COLO668 (cell line): Measurements from ENCODE around the gene NTN5.
A peak's percentile ranks its signal among the peaks of the same experiment; 100 is the strongest.
"Not testable (repeated sequence)": the region's sequence is repeated elsewhere in the genome, so short reads cannot be mapped to it uniquely, and the experiment has no call there.

Experiments
- DNase-seq: peaks from one replicate; lab custom pipeline; 2025; ENCODE audit not compliant: unreplicated experiment; lab: John Stamatoyannopoulos, UW

The NTN5 gene

DNA sequence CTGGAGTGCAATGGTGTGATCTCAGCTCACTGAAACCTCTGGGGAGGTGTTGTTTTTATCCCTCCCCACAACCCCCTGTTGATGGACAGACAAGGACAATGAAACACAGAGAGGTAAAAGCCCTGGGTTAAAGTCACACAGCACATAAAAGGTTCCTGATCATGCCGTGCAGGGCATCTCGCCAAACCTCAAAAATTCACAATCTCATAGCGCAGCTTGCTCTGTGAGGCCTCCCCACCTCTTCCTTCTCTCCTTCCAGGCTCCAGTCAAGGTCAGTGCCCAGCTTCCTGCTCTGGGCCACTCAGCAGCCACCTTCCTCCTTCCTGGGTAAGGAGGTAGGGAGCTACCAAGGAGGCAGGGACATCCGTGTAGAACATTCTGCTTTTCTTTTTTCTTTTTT is 25.2 kb upstream of the NTN5 start:
- no peak for DNase-seq

DNA sequence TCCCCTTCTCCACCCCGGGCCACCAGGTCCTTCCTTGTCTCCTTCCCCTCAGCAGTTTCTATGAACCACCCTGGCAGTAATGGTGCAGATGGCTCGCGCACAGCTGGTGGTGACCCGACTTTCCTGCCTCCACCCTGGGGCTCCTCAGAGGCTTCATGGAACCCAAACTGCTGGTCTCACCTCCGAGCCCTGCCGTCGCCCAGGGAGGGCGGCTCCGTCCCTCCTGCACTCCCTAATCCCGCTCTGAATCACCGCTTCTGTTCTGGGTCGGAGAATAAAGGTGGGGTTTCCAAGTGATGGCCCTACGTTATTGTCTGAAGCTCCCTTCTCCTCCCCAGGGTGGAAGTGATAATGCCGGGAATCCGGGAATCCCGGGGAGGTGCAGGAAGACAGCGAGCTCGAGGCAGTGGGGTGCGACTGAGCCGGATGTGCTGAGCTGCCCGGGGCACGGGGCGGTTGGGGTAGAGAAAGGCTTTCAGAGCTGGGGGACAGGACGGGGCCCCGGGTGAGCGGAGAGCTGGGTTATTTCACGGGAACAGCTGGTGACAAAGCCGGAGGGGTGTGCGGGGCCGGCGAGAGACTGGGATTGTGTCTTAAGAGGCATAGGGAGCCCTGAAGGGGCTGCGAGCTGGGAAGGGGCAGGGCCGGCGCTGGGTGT is 23.7 kb upstream of the NTN5 start:
- peak; percentile 29 for DNase-seq

GRCh38 chr19:48695743-48696352 is 23.0 kb upstream of the NTN5 start, which contains the start of gene FUT2:
Gene FUT2 (plus strand): TSS chr19:48695971. CDS start chr19:48702957, 6,986 bp downstream.
- peak; percentile 82 for DNase-seq

- DNase-seq = not testable (repeated sequence)
These were observed 20.8 kb upstream of the NTN5 start for GRCh38 chr19:48693629-48694028.

GRCh38 chr19:48689449-48689848 is 16.6 kb upstream of the NTN5 start:
- DNase-seq = no peak

GRCh38 chr19:48687776-48688175 is 15.0 kb upstream of the NTN5 start:
- no peak for DNase-seq

DNA sequence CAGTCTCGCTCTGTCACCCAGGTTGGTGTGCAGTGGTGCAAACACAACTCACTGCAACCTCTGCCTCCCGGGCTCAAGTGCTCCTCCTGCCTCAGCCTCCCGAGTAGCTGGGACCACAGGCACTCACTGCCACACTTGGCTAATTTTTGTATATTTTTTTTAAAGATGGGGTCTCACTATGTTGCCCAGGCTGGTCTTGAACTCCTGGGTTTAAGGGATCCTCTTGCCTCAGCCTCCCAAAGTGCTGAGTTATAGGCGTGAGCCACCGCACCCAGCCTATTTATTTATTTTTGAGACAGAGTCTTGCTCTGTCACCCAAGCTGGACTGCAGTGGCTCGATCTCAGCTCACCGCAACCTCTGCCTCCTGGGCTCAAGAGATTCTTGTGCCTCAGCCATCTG is 13.8 kb upstream of the NTN5 start:
- DNase-seq = not testable (repeated sequence)

DNA sequence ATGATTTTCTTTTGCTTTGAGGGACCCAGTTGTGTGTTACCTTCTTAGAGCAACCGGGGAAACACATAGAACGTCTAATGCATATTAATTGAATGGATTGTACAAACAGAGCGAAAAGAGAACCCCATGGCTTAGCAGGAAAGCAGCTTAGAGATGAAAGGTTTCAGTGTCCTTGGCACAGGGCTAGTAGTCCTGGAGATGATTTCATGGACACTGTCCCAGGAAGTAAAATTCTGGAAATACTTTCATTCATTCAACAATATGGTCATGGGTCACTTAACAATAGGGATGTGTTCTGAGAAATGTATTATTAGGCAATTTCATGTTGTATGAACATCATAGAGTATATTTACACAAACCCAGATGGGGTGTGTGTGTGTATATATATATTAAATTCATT is 13.3 kb upstream of the NTN5 start:
- DNase-seq = no peak

GRCh38 chr19:48685583-48685982 is 12.8 kb upstream of the NTN5 start:
- DNase-seq = no peak

DNA sequence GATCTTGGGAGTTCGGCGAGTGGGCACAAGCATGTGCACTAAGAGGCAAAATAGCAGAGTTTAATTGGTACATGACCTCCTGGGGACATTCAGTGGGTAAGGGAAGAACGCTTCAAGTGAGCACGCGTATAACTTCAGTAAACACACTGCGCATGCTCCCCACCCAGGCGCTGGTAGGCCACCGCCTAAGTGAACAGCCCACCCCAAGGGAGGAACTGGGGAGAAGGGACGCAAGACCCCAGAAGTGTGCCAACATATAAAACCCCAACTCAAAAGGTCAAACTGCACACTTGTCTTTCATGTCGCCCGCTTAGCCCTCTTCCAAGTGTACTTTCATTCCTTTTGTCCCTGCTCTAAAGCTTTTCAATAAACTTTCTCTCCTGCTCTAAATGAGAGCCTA is 10.5 kb upstream of the NTN5 start:
- DNase-seq = no peak

DNA sequence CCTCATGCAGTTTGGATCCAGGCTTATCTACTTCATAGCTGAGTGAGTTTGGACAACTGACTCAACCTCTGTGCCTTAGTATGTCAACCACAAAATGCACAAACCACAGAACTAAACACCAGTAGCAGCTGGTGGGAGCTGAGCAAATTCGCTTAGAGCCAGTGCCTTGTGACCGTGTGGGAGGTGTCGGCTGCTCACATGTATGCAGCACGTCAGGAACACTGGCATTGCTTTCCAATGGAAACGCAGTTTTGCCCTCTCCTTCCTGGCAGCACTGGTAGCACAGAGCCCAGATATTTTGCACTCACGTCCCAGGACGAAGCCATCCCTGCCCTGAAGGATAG is 8.3 kb upstream of the NTN5 start:
- peak; percentile 36 for DNase-seq

DNA sequence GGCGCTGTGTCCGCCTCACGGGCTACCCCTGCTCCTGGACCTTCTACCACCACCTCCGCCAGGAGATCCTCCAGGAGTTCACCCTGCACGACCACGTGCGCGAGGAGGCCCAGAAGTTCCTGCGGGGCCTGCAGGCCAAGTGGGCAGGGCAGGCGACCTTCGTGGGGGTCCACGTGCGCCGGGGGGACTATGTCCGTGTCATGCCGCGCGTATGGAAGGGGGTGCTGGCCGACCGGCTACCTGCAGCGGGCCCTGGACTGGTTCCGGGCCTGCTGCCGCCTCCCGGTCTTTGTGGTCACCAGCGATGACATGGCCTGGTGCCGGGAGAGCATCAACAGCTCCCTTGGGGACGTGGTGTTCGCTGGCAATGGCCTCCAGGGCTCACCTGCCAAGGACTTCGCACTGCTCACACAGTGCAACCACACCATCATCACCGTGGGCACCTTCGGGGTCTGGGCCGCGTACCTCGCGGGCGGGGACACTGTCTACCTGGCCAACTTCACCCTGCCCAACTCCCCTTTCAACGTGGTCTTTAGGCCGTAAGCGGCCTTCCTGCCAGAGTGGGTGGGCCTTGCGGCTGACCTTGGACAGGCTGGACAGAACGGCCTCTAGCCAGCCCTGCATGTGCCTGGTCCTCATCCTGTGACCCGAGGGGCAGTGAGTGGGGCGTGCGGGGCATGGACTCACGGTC is 7.8 kb upstream of the NTN5 start:
- DNase-seq = no peak

GRCh38 chr19:48680006-48680405 is 7.2 kb upstream of the NTN5 start:
- DNase-seq = not testable (repeated sequence)

DNA sequence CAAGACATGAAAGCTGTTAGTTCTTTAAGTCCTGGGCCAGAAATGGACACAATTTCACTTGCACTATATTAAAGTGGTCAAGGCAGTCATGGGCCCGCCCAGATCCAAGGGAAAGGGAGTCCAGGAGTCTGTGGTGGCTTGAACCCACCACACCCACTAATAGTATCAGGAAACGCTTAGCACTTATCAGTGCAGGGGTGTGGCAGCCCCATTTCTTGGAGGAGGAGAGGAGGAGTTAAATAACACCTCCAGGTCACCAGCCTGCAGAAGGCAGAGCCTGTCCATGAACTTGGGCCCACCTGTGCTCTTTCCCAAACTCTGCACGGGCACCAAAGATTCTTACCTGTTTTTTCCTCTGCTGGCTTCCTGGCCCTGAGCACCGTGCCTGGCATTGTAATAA is 5.4 kb upstream of the NTN5 start:
- DNase-seq = no peak

DNA sequence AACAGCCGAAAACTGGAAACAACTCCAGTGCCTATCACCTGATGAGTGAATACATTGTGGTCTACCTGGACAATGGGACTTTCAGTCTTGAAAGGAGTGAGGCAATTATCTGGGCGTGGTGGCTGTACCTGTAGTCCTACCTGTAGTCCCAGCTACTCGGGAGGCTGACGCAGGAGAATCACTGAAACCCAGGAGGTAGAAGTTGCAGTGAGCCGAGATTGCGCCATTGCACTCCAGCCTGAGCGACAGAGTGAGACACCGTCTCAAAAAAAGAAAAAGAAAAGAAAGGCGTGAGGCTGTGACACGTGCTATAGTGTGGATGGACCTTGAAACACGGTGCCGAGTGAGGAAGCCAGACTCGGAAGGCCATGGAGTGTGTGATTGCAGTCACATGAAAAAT is 4.1 kb upstream of the NTN5 start:
- no peak for DNase-seq

DNA sequence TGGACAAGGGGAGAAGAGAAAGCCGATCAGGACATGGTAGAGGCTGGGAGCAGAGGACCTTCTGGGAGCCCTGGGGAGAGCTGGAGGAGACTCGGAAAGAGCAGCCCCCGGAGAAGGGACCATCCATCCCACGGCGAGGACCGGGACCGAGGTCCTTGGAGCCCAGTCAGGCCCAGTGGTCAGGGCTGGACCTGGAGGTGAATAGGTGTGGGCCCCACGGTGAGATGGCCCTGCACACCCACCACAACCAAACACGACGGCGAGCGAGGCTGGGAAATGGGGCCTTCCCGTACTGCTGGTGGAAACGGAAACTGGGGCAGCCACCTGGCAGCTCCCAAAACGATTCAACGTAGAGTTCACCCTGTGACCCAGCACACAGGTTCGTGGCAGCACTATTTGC is 3.7 kb upstream of the NTN5 start:
- no peak for DNase-seq

DNA sequence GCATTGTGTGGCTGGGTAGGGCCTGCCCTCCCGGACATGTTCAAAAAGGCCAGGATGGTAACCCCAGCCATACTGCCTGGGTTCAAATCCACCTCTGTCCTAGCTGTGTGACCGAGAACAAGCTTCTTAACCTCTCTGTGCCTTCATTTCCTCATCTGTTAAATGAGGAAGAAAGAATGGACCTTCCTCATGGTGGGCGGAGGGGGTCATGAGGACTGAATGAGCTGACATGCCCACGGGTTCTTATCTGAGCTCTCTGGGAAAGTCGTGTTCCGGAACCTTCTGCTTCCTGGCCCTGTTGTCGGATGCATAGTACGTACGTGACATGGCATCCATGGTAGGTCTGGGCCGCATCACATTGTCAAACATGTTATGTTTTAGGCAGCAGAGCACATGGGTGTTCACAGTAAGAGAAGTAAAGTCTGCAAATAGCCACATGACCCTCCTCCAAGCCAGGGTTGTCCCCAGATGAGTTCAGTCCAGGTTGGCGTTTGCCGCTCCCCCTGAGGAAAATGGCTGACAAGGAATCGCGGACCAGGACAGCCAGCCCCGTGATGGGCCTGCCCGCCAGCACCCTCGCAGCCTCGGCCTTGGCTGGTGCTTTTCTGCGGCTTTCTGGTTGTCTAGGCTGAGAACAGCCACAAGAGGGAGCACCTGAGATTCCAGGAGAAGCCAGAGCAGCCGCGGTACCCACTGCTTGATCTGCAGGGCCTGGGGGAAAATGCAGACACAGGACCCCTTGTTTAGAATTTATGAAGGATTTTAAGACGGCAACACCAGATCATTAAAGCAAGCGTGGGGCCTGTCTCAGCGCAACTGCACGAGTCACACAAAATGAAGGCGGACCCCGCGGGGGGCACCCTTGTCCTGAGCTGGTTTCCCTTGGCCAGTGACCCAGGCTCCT is 2.4 kb upstream of the NTN5 start:
- DNase-seq = peak; percentile 71

- no peak for DNase-seq
These were observed 1.5 kb upstream of the NTN5 start for GRCh38 chr19:48674216-48674809.

DNA sequence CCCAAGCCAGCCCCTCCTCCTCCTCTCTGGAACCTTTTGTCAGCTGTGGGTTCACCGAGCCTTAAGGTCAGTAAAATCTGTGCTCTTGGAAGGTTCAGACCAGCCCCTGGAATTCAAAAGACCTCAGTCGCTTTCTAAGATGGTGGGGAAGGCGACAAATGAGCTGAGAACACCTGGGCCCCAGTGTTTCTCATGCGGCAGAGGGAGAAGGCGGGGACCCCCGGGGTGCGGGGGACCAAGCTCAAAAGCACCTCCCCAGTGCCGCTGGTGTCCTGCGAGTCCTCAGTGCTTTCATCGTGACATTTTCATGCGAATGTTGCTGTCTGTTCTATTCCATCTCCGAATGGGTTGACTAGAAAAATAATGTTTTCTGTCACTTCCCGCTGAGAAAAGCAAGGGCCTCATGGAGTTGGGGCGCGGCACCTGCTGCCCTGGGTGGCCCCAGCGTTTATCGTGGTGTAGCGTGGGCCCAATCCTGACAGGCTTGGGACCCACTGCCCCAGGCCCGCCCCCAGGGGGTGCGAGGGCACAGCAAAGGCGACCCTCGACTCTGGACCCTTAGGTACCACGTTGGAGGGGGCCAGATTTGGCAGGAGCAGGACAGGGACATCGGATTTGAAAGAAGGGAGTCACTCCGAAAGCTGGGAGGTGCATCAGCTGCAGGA is 751 bp upstream of the NTN5 start:
- DNase-seq = no peak

- DNase-seq = no peak
These were observed 1.3 kb downstream of the NTN5 start for GRCh38 chr19:48671446-48671995.
